Testis (tissue), 3 donors: ENCODE data around the gene PRR29. TPM values are rescaled to one million over a fixed set of nuclear protein-coding genes. Genes with fewer than 3 reads are reported as not detected.
A peak's percentile ranks its signal among the peaks of the same experiment; 100 is the strongest.

ENCODE experiments used
- DNase-seq: peaks from one replicate; pipeline ENCODE4 v3.0.0-alpha.2; 2019
- H3K27ac ChIP-seq, 2 donors: fragments of 200-600 bp; sonication (generic); one replicate each; pipeline ENCODE4 v1.5.1; 2019
- H3K27me3 ChIP-seq: fragments of 200-600 bp; sonication (generic); one replicate; pipeline ENCODE4 v1.5.1; 2019
- H3K36me3 ChIP-seq: fragments of 200-600 bp; sonication (generic); one replicate; pipeline ENCODE4 v1.5.1; 2017; ENCODE audit warnings: low read depth; ENCODE audit errors: missing control alignments
- H3K4me1 ChIP-seq: fragments of 200-600 bp; sonication (generic); one replicate; pipeline ENCODE4 v1.5.1; 2019
- H3K4me3 ChIP-seq, 2 donors: fragments of 200-600 bp; sonication (generic); one replicate each; pipeline ENCODE4 v1.5.1; 2017 to 2019
- H3K9me3 ChIP-seq: fragments of 200-600 bp; sonication (generic); one replicate; pipeline ENCODE4 v1.5.1; 2017
- POLR2A ChIP-seq: fragments of 450-650 bp; IDR thresholded peaks from one replicate; pipeline ENCODE4 v1.6.1; 2017; ENCODE audit warnings: antibody characterized with exemption, mild to moderate bottlenecking, moderate library complexity
- WGBS, 2 donors: methylation state at CpG; one replicate each; pipeline ENCODE4 v1.1.5; 2018; 5-methylcytosine and 5-hydroxymethylcytosine counted together
- intact Hi-C: fragments of 100-400 bp; cut with DNase I; formaldehyde crosslinking; loops from one replicate; pipeline ENCODE4 v1.15.1; 2023; ENCODE audit warnings: low total_unique reads
- polyA plus RNA-seq: library from polyadenylated mRNA; stranded (reverse); fragments of 350-450 nt; fragmentation: Illumina TruSeq; extraction: RNeasy Lipid Tissue Mini Kit (QIAGEN cat#74804); gene quantifications from one replicate; pipeline ENCODE4 v1.2.3, GENCODE V29; 2014; ENCODE audit warnings: low read depth, low replicate concordance; ENCODE audit not compliant: insufficient read depth
- total RNA-seq, 2 donors: library from RNA; depleted of rRNA; stranded (reverse); fragments of >200 nt; gene quantifications; one replicate each; pipeline ENCODE4 v1.2.3, GENCODE V29; 2016
- TF ChIP-seq, protein P1 (sequence below), 3 experiments: fragments of 450-650 bp in 2 of 3; fragments of 200-600 bp in 1 of 3; sonication (generic) in 1 of 3; IDR thresholded peaks; one replicate each; pipeline ENCODE4 v1.5.1; 2016 to 2019; ENCODE audit warnings: antibody characterized with exemption in 3 of 3, mild to moderate bottlenecking in 2 of 3, moderate library complexity in 1 of 3

PRR29 gene
- total and polyA plus RNA-seq, 3 donors from 2014 or later = 8.6 to 21.8 (median 12.2) TPM

DNA sequence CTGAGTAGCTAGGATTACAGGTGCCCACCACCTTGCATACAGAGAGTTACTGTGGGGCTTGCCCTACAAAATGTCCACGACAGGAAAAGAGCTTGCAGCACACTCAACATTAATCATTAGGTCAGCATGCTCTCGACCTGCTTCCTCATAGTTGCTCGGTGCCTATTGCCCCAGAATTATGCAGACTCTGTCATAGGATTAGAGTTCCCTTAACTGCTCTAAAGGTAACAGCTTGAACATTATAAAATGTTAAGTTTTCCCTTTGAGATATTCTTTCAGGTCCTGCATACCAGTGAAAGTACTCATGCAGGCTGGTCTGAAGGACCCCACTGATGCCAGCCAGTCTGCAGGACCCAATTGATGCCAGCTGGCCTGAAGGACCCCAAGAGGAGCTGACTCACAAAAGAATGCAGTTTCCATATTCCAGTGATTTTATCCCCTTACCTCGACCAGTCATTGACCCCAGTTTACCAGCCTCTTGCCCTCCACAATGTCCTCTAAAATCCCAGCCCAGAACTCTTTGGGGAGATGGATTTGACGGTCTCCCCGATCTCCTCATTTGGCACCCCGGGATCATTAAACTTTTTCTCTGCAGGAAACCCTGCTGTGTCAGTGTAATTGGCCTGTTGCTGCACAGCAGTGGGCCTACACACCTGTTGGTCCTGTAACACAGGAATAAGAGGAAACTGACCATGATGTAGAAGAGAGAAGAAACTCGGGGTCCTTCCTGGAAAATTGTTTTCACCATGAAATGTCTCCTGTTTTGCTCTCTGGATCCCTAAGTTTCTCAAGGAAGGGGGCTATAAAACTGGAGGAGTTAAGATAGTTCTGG lies 11.6 kb downstream of the PRR29 start:
- H3K9me3 ChIP-seq = no peaks in the 10 kb centered on the region
- WGBS, 2 donors = 70 to 73% methylated on average over 8 of the region's 8 CpGs
- no peak overlapping the region for H3K27ac ChIP-seq
- intact Hi-C loops = no loop called here
- TF ChIP-seq, protein P1, sequence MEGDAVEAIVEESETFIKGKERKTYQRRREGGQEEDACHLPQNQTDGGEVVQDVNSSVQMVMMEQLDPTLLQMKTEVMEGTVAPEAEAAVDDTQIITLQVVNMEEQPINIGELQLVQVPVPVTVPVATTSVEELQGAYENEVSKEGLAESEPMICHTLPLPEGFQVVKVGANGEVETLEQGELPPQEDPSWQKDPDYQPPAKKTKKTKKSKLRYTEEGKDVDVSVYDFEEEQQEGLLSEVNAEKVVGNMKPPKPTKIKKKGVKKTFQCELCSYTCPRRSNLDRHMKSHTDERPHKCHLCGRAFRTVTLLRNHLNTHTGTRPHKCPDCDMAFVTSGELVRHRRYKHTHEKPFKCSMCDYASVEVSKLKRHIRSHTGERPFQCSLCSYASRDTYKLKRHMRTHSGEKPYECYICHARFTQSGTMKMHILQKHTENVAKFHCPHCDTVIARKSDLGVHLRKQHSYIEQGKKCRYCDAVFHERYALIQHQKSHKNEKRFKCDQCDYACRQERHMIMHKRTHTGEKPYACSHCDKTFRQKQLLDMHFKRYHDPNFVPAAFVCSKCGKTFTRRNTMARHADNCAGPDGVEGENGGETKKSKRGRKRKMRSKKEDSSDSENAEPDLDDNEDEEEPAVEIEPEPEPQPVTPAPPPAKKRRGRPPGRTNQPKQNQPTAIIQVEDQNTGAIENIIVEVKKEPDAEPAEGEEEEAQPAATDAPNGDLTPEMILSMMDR (IDR thresholded peaks at IDR 0.05) = no peak
- no peak for TF ChIP-seq POLR2A
- no peak overlapping the region for H3K4me3 ChIP-seq
- H3K27me3 ChIP-seq = no peaks in the 10 kb centered on the region
- H3K4me1 ChIP-seq = no peaks in the 10 kb centered on the region
- no peaks in the 10 kb centered on the region for H3K36me3 ChIP-seq
- peak; percentile 9 for DNase-seq

DNA sequence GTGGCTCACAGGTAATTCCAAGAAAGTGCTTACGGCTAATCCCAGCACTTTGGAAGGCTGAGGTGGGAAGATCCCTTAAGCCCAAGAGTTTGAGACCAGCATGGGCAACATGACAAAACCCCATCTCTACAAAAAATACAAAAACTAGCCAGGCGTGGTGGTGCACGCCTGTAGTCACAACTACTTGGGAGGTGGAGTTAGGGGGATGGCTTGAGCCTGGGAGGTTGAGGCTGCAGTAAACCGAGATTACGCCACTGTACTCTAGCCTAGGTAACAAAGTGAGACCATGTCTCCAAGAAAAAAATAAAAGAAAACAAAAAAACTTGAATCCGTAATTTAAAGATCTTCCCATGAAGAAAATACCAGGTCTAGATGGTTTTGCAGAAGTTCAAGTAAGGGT lies 17.3 kb downstream of the PRR29 start:
- H3K4me1 ChIP-seq = no peaks in the 10 kb centered on the region
- H3K27me3 ChIP-seq = no peaks in the 10 kb centered on the region
- 94 to 97% methylated on average over 6 of the region's 6 CpGs for WGBS, 2 donors
- DNase-seq = no peak
- no peaks in the 10 kb centered on the region for H3K9me3 ChIP-seq
- intact Hi-C loops = no loop called here
- no peak overlapping the region for H3K4me3 ChIP-seq
- H3K27ac ChIP-seq = no peak overlapping the region
- no peaks in the 10 kb centered on the region for H3K36me3 ChIP-seq
- no peak for TF ChIP-seq POLR2A
- TF ChIP-seq, protein P1 (IDR thresholded peaks at IDR 0.05) = no peak

DNA sequence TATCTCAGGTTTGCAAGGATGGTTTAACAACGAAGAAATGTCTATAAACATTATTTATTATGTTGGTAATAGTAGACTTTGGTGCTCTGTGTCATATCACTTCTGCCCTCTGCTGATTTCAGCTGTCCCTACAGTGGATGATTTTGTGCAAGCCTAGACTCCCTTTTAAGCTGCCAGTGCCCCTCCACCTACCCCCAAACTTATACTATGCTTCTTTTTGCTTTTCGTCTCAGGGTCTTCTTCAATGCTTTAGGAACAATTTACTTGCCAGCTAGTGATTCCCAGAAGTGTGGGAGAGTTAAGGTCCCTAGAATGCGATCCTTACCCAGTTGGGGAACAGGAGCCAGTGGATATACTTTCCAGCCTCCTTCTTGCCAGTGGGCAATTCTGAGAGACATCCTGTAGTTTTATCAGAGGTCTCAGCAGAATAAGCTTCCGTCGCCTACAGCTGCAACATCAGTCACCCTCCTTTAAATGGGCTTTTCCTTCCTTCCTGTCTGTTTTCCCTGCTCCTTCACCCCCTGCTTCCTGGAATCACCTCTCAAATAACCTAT lies 18.2 kb downstream of the PRR29 start:
- no peak for TF ChIP-seq POLR2A
- TF ChIP-seq, protein P1 (IDR thresholded peaks at IDR 0.05) = no peak
- WGBS, 2 donors = 68 to 77% methylated on average over 5 of the region's 5 CpGs
- no peak overlapping the region for H3K4me3 ChIP-seq
- no peaks in the 10 kb centered on the region for H3K27me3 ChIP-seq
- intact Hi-C loops = no loop called here
- no peaks in the 10 kb centered on the region for H3K36me3 ChIP-seq
- no peaks in the 10 kb centered on the region for H3K4me1 ChIP-seq
- no peaks in the 10 kb centered on the region for H3K9me3 ChIP-seq
- no peak overlapping the region for H3K27ac ChIP-seq
- DNase-seq = peak; percentile 9

DNA sequence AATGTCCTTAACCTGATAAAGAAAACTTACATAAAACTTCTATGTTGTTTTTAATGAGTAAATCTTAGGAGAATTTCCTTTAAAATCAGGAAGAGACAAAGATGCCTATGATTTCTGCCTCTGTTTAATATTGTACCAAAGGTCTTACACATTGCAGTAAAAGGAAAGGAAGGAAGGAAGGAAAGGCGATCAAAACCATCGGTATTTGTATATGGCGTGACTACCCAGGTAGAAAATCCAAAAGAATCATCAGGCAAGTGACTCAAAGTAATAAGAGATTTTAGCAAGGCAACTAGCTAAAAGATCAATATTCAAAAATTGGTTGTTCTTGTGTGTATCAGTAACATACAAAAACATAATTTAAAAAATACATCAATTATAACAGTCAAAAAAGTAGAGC lies 18.8 kb downstream of the PRR29 start:
- H3K9me3 ChIP-seq = no peaks in the 10 kb centered on the region
- 80 to 88% methylated on average over 3 of the region's 3 CpGs for WGBS, 2 donors
- H3K36me3 ChIP-seq = no peaks in the 10 kb centered on the region
- TF ChIP-seq, protein P1 (IDR thresholded peaks at IDR 0.05) = no peak
- TF ChIP-seq POLR2A = no peak
- no peak overlapping the region for H3K27ac ChIP-seq
- H3K4me1 ChIP-seq = no peaks in the 10 kb centered on the region
- DNase-seq = no peak
- H3K4me3 ChIP-seq = no peak overlapping the region
- intact Hi-C loops = no loop called here
- no peaks in the 10 kb centered on the region for H3K27me3 ChIP-seq
